HG03135 (cell line): ENCODE results near the gene CENPN.

Experiments used
- ATAC-seq: cut with Tn5 transposase; IDR thresholded peaks from one replicate; pipeline ENCODE4 v1.9.1; 2021; ENCODE audit warnings: mild to moderate bottlenecking, moderate library complexity; ENCODE audit not compliant: unreplicated experiment

Gene CENPN

DNA sequence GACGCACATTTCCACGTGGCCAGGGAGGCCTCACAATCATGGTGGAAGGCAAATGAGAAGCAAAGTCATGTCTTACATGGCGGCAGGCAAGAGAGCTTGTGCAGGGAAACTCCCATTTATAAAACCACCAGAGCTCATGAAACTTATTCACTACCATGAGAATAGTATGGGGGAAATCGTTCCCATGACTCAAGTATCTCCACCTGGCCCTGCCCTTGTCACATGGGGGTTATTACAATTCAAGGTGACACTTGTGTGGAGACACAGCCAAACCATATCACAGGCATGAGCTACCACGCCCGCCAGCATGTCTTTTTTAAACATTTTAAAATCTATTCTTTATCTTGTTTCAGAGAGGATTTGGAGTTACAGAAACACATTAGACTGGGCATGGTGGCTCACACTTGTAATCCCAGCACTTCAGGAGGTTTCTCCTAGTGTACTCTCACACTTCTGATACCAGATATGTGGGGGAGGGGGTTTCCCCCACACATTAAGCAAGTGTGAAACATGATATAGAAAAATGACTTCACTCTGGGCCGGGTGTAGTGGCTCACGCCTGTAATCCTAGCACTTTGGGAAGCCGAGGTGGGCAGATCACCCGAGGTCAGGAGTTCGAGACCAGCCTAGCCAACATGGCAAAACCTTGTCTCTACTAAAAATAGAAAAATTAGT is 23.1 kb downstream of the CENPN start:
- ATAC-seq, result no peak

- peak; percentile 88 for ATAC-seq
Observed at GRCh38 chr16:81035398-81035974, 28.5 kb downstream of the CENPN start, which contains the start of gene ATMIN. ATMIN (plus strand) TSS chr16:81035842; CDS start chr16:81035871, 29 bp downstream.

GRCh38 chr16:81035975-81036750 is 29.1 kb downstream of the CENPN start:
- ATAC-seq, result peak; percentile 53

- no peak for ATAC-seq
Observed at GRCh38 chr16:81036751-81037350, 29.8 kb downstream of the CENPN start.

DNA sequence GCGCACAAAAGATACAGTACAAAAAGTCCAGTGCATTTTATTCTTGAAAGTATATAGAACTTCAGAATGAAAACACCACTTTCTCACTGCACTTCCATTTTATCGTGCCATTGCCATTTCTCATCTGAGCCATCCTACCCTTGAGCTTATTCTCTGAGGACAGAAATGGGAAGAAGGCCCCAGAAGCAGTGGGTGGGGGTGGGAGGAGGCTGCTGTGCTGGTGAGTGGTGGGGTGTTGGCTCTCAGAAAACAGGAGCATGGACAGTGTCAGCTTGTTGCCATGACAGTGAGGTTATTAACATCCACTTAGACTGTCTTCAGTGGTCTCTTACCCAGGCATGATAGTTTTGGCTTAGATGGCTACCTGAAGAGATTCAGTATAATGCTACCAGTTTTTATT is 33.1 kb downstream of the CENPN start:
- no peak for ATAC-seq

GRCh38 chr16:81040842-81041241 is 33.8 kb downstream of the CENPN start:
- ATAC-seq, result no peak

DNA sequence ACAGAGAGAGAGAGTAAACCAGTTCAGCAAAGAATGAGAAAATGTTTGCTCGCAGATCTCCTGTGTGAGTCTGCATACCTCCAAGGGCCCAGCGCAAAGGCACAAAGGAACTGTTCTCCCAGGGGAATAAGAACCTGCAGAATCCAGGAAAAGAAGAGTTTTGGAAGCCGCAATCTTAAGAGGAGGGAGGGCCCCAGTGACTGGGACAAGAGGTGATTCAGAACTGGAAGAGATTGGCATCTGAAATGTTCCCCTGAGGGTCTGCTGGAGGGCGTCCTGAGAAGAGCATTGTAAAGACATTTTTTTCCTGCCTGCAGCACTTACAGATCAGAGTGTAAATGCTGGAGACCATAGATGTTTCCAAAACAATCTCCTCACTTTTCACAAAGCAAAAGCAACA is 34.7 kb downstream of the CENPN start:
- no peak for ATAC-seq

GRCh38 chr16:81042821-81043220 is 35.8 kb downstream of the CENPN start:
- ATAC-seq, result no peak

DNA sequence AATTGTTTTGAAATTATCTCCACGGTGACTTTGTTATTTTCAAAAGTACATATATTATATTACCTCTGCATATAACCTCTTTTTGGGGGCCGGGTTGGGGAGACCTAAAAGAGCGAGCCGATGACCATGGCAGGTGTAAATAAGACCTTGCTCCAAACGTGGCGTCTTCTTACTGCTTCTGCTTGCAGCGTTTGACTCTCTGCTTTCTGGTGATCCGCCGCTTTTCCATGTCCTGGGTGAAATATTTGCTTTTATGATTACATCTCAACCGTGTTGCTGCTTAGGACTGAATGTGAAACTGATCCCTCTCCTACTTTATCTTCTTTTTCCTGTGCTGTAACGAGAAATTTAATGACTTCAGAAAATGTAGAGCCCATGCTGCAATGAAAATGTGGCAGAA is 46.7 kb downstream of the CENPN start:
- ATAC-seq, result no peak

DNA sequence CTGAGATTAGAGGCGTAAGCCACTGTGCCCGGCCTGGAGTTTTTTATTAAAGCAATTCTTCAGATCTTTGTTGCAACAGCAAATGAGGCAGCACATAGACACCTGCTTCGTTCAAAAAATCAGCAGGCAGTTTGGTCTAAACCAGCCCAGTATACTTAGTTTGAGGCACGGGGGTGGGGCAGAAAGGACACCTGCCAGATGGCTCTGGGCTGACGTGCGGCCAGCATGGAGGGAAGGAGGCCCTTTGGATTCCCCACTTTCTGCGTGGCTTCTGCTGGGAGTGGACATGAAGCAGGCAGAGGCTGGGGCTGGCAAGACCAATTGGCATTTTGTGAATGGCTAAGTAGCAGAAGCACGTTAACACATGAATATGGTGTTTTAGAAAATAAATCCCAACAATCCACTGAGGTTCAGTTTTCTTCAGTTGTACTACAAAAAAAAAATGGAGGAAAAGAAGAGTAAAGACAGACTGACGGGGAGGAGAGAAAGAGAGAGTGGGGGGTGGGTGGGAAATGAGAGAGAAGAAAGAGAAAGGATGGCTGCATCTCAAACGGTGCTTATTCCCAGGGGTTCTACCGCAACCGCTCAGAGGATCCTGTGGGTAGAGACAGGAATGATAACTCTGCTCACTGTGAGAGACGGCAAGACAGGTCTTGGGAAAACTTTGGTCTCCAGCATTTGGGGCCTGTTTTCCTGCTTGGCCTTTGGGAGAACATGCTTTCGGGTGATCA is 53.7 kb downstream of the CENPN start:
- ATAC-seq, result no peak

DNA sequence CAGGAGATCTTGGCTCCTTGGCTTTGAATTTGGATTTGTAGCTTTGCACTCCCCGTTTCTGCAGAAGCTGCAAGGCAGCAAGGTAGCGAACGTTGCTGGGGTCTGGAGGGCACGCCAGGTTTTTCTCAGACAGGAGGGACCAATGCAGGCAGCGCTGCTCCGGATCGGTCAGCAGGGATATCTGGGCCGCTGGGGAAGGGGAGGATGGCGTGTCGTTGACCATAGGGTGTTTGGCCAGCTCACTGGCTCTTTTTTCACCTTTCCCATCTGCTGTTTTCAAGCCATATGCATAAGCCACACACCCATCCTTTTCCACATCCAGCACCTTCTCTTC is 54.3 kb downstream of the CENPN start:
- no peak for ATAC-seq

DNA sequence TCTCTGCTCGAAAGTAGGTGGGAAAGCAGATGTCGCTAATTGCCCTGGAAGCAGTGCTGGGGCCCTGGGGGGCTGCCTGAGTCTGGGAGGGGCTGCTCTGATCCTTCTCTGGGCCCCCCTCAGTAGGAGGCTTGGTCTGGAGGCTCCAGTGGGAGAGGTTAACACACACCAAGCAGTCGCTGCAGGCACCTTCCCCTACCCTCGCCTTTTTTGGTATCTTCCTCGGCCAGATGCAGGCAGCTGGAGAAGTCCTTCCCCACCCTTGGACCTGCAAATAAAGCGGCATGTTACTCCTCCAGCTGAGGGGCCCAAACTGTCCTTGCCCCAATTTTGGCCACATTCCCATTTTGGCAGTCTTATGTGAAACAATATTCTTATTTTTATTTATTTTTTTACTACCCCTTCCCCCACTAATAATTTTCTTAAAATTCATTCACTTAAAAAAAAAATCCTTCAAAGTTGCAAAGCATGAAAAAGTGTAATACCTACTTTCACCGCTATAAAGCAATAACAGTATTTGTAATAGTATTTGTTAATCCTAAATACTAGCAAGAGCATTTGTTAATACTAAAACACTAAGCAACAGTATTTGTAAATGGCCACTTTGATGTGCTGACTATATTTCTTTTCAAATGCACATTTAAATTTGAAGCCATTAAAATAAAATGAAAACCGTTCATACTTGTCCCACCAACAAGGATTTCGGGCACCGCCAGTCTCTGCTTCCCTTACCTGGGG is 55.0 kb downstream of the CENPN start:
- no peak for ATAC-seq

DNA sequence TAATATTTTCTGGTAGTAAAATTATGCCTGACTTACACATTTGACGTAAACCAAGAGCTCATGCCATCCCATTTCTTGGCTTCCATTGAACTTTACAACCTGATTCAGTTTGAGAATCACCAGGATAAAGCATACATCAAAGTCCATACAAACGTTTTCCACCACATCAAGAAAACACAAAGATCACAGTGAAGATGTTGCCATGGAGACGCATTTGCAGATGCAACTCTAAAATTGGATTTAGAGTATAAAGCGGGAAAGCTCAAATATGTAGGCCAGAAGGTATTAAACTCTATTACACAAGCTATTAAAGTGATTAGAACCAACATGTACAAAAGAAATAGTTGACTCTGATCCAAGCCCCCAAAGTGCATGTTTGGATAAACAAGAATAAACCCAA is 59.7 kb downstream of the CENPN start:
- no peak for ATAC-seq

DNA sequence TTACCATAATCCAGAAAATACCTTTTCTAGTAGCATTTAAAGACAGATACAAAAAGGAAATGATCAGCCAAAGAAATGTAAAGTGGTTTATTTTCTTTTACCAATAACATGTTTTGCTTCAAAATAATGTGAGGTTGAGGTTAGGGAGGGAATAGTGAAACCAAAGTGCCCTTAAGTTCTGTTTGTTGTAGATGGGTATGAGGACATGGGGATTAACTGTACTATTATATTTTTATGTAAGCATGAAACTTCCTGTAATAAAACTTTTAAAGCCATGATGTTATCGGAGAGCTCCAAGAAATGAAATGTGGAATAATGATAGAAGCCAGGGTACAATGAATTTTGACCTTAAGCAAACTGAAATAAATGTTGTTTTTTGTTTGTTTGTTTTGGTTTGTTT is 60.2 kb downstream of the CENPN start:
- ATAC-seq, result no peak

DNA sequence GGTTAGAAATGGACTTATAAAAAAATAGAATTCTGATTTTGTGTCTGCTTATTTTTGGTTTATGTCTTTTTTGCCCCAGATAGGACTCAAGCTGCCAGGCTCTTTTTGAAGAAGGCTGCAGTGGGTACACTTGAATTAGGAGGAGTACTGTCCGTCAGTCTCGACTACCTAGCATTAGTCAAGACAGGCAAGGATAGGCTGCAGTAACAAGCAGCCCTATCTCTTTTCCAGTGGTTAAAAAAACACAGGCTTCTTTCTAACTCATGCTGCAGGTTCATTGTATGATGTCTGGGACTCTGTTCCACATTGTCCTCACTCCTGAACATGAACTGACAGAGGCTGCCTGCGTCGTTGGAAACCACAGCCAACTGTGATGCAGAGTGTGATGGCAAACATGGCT is 62.0 kb downstream of the CENPN start:
- ATAC-seq, result no peak

- no peak for ATAC-seq
Observed at GRCh38 chr16:81070979-81071378, 64.0 kb downstream of the CENPN start.

GRCh38 chr16:81071805-81072204 is 64.8 kb downstream of the CENPN start:
- ATAC-seq, result no peak

DNA sequence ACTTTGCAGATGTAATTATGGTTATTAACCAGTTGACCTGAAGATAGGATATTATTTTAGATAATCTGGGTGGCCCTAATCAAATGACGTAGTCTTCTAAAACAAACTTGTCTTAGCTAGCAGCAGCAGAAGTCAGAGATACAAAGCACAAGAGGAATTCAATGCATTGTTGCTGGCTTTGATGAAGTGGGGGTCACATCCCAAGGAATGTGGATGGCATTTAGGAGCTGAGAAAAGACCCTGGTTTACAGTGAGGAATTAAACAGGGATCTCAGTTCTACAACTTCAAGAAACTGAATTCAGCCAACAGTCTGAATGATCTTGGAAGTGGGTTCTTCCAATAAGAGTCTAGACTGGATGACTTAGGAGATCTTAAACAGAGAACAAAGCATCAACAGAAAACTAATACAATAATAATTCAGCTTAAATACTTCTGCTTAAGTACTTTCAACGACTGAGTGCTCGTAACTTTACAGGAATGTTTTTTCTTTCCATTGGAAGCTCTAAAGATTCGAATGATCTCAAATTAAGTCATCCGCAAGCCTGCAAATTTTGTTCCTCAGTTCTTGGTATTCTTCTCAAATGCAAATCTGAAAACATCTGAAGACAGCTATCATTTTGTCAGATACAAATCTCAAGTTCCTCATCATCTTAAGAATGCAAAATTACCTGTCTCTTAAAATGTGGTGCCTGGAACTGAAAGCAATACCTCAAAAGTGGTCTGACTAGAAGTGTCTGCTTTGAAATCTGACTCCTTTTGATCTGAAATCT is 66.7 kb downstream of the CENPN start:
- ATAC-seq, result no peak

DNA sequence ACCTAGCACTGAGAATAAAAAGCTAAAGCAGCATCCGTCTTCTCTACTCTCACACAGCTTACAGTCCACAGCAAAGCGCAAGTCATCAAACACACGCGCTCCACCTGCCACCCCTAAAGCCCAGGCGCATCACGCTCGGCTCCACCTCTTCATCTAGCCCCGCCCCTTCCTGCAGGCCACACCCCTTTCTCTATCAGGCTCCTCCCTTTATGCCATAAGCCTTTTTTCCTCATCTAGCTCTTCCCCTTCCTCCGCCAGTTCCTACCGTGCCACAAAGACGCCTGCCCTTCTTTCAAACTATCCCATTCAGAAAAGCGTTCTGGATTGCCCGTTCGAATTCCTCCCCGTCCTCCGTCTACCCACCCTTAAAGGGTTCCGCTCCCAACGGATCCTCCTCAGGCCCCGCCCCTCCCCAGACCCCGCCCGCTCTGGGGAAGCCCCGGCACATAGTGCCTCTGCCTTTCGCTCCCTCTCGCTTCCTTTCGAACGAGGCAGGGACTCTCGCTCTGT is 69.6 kb downstream of the CENPN start:
- ATAC-seq, result peak; percentile 75
